Effector memory CD4-positive, alpha-beta T cell (primary cell): ENCODE results near the gene FAM20C.

Experiments
- DNase-seq, 3 donors: peaks; one replicate each; pipeline ENCODE4 v3.0.0-alpha.2; 2020
- H3K27ac ChIP-seq: 2 replicates; pipeline ENCODE4 v1.7.0; 2013; ENCODE audit warnings: mild to moderate bottlenecking, low read length, moderate library complexity; ENCODE audit not compliant: insufficient read depth, poor library complexity, severe bottlenecking
- H3K27me3 ChIP-seq: replicated peaks from 2 replicates; pipeline ENCODE4 v1.7.0; 2013; ENCODE audit warnings: mild to moderate bottlenecking, low read length; ENCODE audit not compliant: insufficient read depth, control insufficient read depth, poor library complexity, severe bottlenecking
- H3K36me3 ChIP-seq: 2 replicates; pipeline ENCODE4 v1.7.0; 2013; ENCODE audit warnings: mild to moderate bottlenecking, low read length, moderate library complexity; ENCODE audit not compliant: control insufficient read depth, insufficient read depth
- H3K4me1 ChIP-seq: 2 replicates; pipeline ENCODE4 v1.7.0; 2013; ENCODE audit warnings: low read length, mild to moderate bottlenecking; ENCODE audit not compliant: control insufficient read depth, insufficient read depth, poor library complexity, severe bottlenecking
- H3K4me3 ChIP-seq: 2 replicates; pipeline ENCODE4 v1.7.0; 2013; ENCODE audit warnings: low read length, low read depth, mild to moderate bottlenecking; ENCODE audit not compliant: insufficient read depth, poor library complexity, severe bottlenecking
- H3K9me3 ChIP-seq: 2 replicates; pipeline ENCODE4 v1.7.0; 2013; ENCODE audit warnings: mild to moderate bottlenecking, low read length, moderate library complexity; ENCODE audit not compliant: control insufficient read depth

The FAM20C gene

GRCh38 chr7:159370-160270, 32.8 kb upstream of the FAM20C start:
- DNase-seq, result no peak
- no peaks in the 10 kb centered on the region for H3K36me3 ChIP-seq

GRCh38 chr7:160958-161725, 31.2 kb upstream of the FAM20C start:
- Histone ChIP-seq H3K4me1 (no peaks in the 10 kb centered on the region), H3K27me3 (no peaks in the 10 kb centered on the region), H3K36me3 (no peaks in the 10 kb centered on the region), H3K9me3 (no peaks in the 10 kb centered on the region), H3K4me3 (no peak overlapping the region), H3K27ac (no peak overlapping the region)
- DNase-seq, result no peak

More at GRCh38 chr7:159370-160270, 32.8 kb upstream of the FAM20C start:
- no peak overlapping the region for H3K4me3 ChIP-seq
- H3K27ac ChIP-seq, result no peak overlapping the region
- no peaks in the 10 kb centered on the region for H3K27me3 ChIP-seq
- H3K4me1 ChIP-seq, result no peaks in the 10 kb centered on the region
- H3K9me3 ChIP-seq, result no peaks in the 10 kb centered on the region

- no peaks in the 10 kb centered on the region for H3K27me3 ChIP-seq
- DNase-seq, result no peak
- H3K4me3 ChIP-seq, result no peak overlapping the region
- H3K27ac ChIP-seq, result no peak overlapping the region
- no peaks in the 10 kb centered on the region for H3K36me3 ChIP-seq
- no peaks in the 10 kb centered on the region for H3K4me1 ChIP-seq
- no peaks in the 10 kb centered on the region for H3K9me3 ChIP-seq
Observed at GRCh38 chr7:162632-163297, 29.6 kb upstream of the FAM20C start.

- H3K36me3 ChIP-seq, result no peaks in the 10 kb centered on the region
- no peaks in the 10 kb centered on the region for H3K4me1 ChIP-seq
- H3K4me3 ChIP-seq, result no peak overlapping the region
- H3K27ac ChIP-seq, result no peak overlapping the region
- H3K27me3 ChIP-seq, result no peaks in the 10 kb centered on the region
- no peak for DNase-seq
- H3K9me3 ChIP-seq, result no peaks in the 10 kb centered on the region
Observed at GRCh38 chr7:163298-163695, 29.1 kb upstream of the FAM20C start.

- H3K4me3 ChIP-seq, result no peak overlapping the region
Observed at GRCh38 chr7:163971-164881, 28.1 kb upstream of the FAM20C start.

GRCh38 chr7:164882-165660, 27.3 kb upstream of the FAM20C start:
- no peaks in the 10 kb centered on the region for H3K27me3 ChIP-seq

More at GRCh38 chr7:163971-164881, 28.1 kb upstream of the FAM20C start:
- DNase-seq, result no peak
- H3K9me3 ChIP-seq, result no peaks in the 10 kb centered on the region
- no peaks in the 10 kb centered on the region for H3K36me3 ChIP-seq
- H3K27me3 ChIP-seq, result no peaks in the 10 kb centered on the region
- no peak overlapping the region for H3K27ac ChIP-seq
- H3K4me1 ChIP-seq, result no peaks in the 10 kb centered on the region

GRCh38 chr7:165661-166337, 26.6 kb upstream of the FAM20C start:
- no peaks in the 10 kb centered on the region for H3K9me3 ChIP-seq
- H3K36me3 ChIP-seq, result no peaks in the 10 kb centered on the region
- no peaks in the 10 kb centered on the region for H3K4me1 ChIP-seq
- H3K27me3 ChIP-seq, result no peaks in the 10 kb centered on the region
- DNase-seq, result no peak
- no peak overlapping the region for H3K4me3 ChIP-seq
- no peak overlapping the region for H3K27ac ChIP-seq

More at GRCh38 chr7:164882-165660, 27.3 kb upstream of the FAM20C start:
- no peaks in the 10 kb centered on the region for H3K4me1 ChIP-seq
- H3K9me3 ChIP-seq, result no peaks in the 10 kb centered on the region
- no peak overlapping the region for H3K27ac ChIP-seq
- DNase-seq, result no peak
- no peak overlapping the region for H3K4me3 ChIP-seq
- H3K36me3 ChIP-seq, result no peaks in the 10 kb centered on the region

- no peaks in the 10 kb centered on the region for H3K36me3 ChIP-seq
- H3K27me3 ChIP-seq, result no peaks in the 10 kb centered on the region
- H3K9me3 ChIP-seq, result no peaks in the 10 kb centered on the region
- H3K4me3 ChIP-seq, result no peak overlapping the region
- H3K4me1 ChIP-seq, result no peaks in the 10 kb centered on the region
- H3K27ac ChIP-seq, result no peak overlapping the region
- no peak for DNase-seq
Observed at GRCh38 chr7:166338-167060, 25.9 kb upstream of the FAM20C start.
